Measurements from ENCODE around the gene CHPF.

CHPF gene

DNA sequence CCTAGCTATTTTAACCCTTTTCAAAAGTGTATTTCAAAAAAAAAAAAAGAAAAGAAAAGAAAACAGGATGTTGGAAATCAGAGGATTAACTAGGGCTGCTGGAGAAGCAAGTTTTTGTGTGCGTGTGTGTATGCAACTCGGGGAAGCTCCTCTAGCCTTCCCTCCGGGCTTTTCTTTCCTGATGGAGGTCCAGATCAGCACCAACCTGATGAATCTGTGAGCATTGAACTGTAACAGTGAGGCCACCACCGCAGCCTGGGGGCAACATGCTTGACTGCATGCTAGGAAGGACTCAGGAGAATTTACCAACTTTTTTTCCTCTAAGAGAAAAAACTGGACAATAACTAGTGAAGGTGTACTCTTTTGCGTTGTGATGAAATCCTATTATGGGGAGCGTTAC lies 25.4 kb upstream of the CHPF start:
- WGBS (ENCODE audit: extremely low coverage, insufficient coverage, insufficient read length) = no CpG with 5 or more reads among the region's 6 CpGs
- no peak overlapping the region for H2BK12ac ChIP-seq (ENCODE audit: low read length)
- H3K9ac ChIP-seq (ENCODE audit: low read length) = no peak overlapping the region

GRCh38 chr2:219567791-219568361 lies 24.3 kb upstream of the CHPF start:
- no peak overlapping the region for H3K27ac ChIP-seq (ENCODE audit: low read depth, low read length)
- no peak overlapping the region for H2BK12ac ChIP-seq (ENCODE audit: low read length)
- no peak overlapping the region for H3K23ac ChIP-seq (ENCODE audit: low read length)
- H4K8ac ChIP-seq (ENCODE audit: low read depth, low read length) = no peak overlapping the region
- peaks cover 3% of the 10 kb centered on the region for H3K9me3 ChIP-seq (ENCODE audit: insufficient read depth, low read depth, low read length)
- no CpG with 5 or more reads among the region's 35 CpGs for WGBS (ENCODE audit: extremely low coverage, insufficient coverage, insufficient read length)
- no peak overlapping the region for H3K4me2 ChIP-seq (ENCODE audit: low read length)
- peaks cover 14 to 29% of the 10 kb centered on the region in 2 experiments for H3K4me1 ChIP-seq (ENCODE audit: control insufficient read depth in 1 of 2, insufficient read depth in 2 of 2, low read length in 2 of 2)
- peak overlapping the region; percentile 45 for H3K4me3 ChIP-seq (ENCODE audit: low read depth, low read length)
- H3K79me1 ChIP-seq (ENCODE audit: low read length) = peaks cover 33% of the 10 kb centered on the region
- peaks cover 51 to 57% of the 10 kb centered on the region in 2 experiments for H3K36me3 ChIP-seq (ENCODE audit: control insufficient read depth in 1 of 2, insufficient read depth in 2 of 2, low read length in 2 of 2)
- H2AK5ac ChIP-seq (ENCODE audit: low read length) = no peak overlapping the region
- H3K79me2 ChIP-seq (ENCODE audit: control insufficient read depth, insufficient read depth, low read length, poor library complexity) = peaks cover 16% of the 10 kb centered on the region
- no peak overlapping the region for H2AFZ ChIP-seq (ENCODE audit: insufficient read depth, low read length, poor library complexity)
- no peak overlapping the region for H2BK120ac ChIP-seq (ENCODE audit: insufficient read depth, low read length, poor library complexity)
- H4K91ac ChIP-seq (ENCODE audit: low read depth, low read length) = peak overlapping the region; percentile 6
- no peak overlapping the region for H4K12ac ChIP-seq (ENCODE audit: low read depth, low read length)
- H3K18ac ChIP-seq (ENCODE audit: low read length) = peak overlapping the region; percentile 9
- H3K9ac ChIP-seq (ENCODE audit: low read length) = no peak overlapping the region
- H3K14ac ChIP-seq (ENCODE audit: low read length) = no peak overlapping the region
- no peak overlapping the region for H2BK5ac ChIP-seq (ENCODE audit: low read depth, low read length, poor library complexity)
- H3K4ac ChIP-seq (ENCODE audit: low read depth, low read length) = no peak overlapping the region
- peak; percentile 33 to 63 for DNase-seq
- no peaks in the 10 kb centered on the region for H3K27me3 ChIP-seq (ENCODE audit: insufficient read depth, low read length)

More for the DNA sequence above, 25.4 kb upstream of the CHPF start:
- H2AFZ ChIP-seq (ENCODE audit: insufficient read depth, low read length, poor library complexity) = no peak overlapping the region
- H3K27ac ChIP-seq (ENCODE audit: low read depth, low read length) = peak overlapping the region; percentile 99
- H2BK5ac ChIP-seq (ENCODE audit: low read depth, low read length, poor library complexity) = no peak overlapping the region
- H3K18ac ChIP-seq (ENCODE audit: low read length) = no peak overlapping the region
- no peak overlapping the region for H3K23ac ChIP-seq (ENCODE audit: low read length)
- no peak overlapping the region for H3K4ac ChIP-seq (ENCODE audit: low read depth, low read length)
- no peak overlapping the region for H2BK120ac ChIP-seq (ENCODE audit: insufficient read depth, low read length, poor library complexity)
- H3K4me1 ChIP-seq (ENCODE audit: control insufficient read depth in 1 of 2, insufficient read depth in 2 of 2, low read length in 2 of 2) = peaks cover 17 to 33% of the 10 kb centered on the region in 2 experiments
- H2AK5ac ChIP-seq (ENCODE audit: low read length) = no peak overlapping the region
- no peak overlapping the region for H3K14ac ChIP-seq (ENCODE audit: low read length)
- H4K91ac ChIP-seq (ENCODE audit: low read depth, low read length) = no peak overlapping the region
- H3K4me2 ChIP-seq (ENCODE audit: low read length) = peak overlapping the region; percentile 84
- no peak overlapping the region for H4K8ac ChIP-seq (ENCODE audit: low read depth, low read length)
- H3K79me1 ChIP-seq (ENCODE audit: low read length) = peaks cover 36% of the 10 kb centered on the region
- H4K12ac ChIP-seq (ENCODE audit: low read depth, low read length) = no peak overlapping the region
- H3K9me3 ChIP-seq (ENCODE audit: insufficient read depth, low read depth, low read length) = peaks cover 3% of the 10 kb centered on the region
- H3K27me3 ChIP-seq (ENCODE audit: insufficient read depth, low read length) = no peaks in the 10 kb centered on the region
- DNase-seq = peak; percentile 90 to 91
- no peak overlapping the region for H3K4me3 ChIP-seq (ENCODE audit: low read depth, low read length)
- H3K36me3 ChIP-seq (ENCODE audit: control insufficient read depth in 1 of 2, insufficient read depth in 2 of 2, low read length in 2 of 2) = peaks cover 40 to 46% of the 10 kb centered on the region in 2 experiments
- H3K79me2 ChIP-seq (ENCODE audit: control insufficient read depth, insufficient read depth, low read length, poor library complexity) = peaks cover 16% of the 10 kb centered on the region

DNA sequence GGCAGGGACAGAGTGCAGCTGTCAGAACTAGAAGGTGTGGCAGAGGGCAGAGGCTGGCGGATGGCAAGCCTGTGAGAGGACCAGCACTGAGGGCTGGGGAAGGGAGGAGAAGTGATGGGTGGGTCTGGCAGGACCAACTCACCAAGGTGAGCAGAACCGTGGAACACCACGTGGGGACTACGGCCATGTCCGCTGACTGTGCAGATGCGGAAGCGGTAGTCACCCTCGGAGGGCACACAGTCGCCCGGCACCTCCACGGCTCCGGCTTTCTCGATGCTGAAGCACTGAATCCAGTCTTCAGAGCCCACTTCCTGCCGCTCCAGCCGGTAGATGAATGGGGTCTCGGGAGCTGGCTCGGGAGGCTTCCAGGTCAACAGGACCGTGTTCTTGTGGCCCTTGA lies 23.5 kb upstream of the CHPF start:
- Histone ChIP-seq H3K27ac (ENCODE audit: low read depth, low read length) (no peak overlapping the region), H3K4ac (ENCODE audit: low read depth, low read length) (no peak overlapping the region), H2AK5ac (ENCODE audit: low read length) (no peak overlapping the region), H3K27me3 (ENCODE audit: insufficient read depth, low read length) (no peaks in the 10 kb centered on the region), H3K18ac (ENCODE audit: low read length) (no peak overlapping the region), H4K12ac (ENCODE audit: low read depth, low read length) (no peak overlapping the region), H4K91ac (ENCODE audit: low read depth, low read length) (no peak overlapping the region), H3K9me3 (ENCODE audit: insufficient read depth, low read depth, low read length) (peaks cover 3% of the 10 kb centered on the region), H3K23ac (ENCODE audit: low read length) (no peak overlapping the region), H4K8ac (ENCODE audit: low read depth, low read length) (no peak overlapping the region), H3K4me1 (ENCODE audit: control insufficient read depth in 1 of 2, insufficient read depth in 2 of 2, low read length in 2 of 2) (peaks cover 15 to 28% of the 10 kb centered on the region in 2 experiments), H2AFZ (ENCODE audit: insufficient read depth, low read length, poor library complexity) (no peak overlapping the region), H3K9ac (ENCODE audit: low read length) (no peak overlapping the region), H3K36me3 (ENCODE audit: control insufficient read depth in 1 of 2, insufficient read depth in 2 of 2, low read length in 2 of 2) (peaks cover 59 to 65% of the 10 kb centered on the region in 2 experiments), H3K14ac (ENCODE audit: low read length) (no peak overlapping the region), H3K79me1 (ENCODE audit: low read length) (peaks cover 25% of the 10 kb centered on the region), H3K4me3 (ENCODE audit: low read depth, low read length) (peak overlapping the region; percentile 6), H2BK5ac (ENCODE audit: low read depth, low read length, poor library complexity) (no peak overlapping the region), H2BK120ac (ENCODE audit: insufficient read depth, low read length, poor library complexity) (no peak overlapping the region), H3K4me2 (ENCODE audit: low read length) (no peak overlapping the region), H3K79me2 (ENCODE audit: control insufficient read depth, insufficient read depth, low read length, poor library complexity) (peaks cover 12% of the 10 kb centered on the region), H2BK12ac (ENCODE audit: low read length) (no peak overlapping the region)
- no CpG with 5 or more reads among the region's 18 CpGs for WGBS (ENCODE audit: extremely low coverage, insufficient coverage, insufficient read length)
- DNase-seq = no peak

DNA sequence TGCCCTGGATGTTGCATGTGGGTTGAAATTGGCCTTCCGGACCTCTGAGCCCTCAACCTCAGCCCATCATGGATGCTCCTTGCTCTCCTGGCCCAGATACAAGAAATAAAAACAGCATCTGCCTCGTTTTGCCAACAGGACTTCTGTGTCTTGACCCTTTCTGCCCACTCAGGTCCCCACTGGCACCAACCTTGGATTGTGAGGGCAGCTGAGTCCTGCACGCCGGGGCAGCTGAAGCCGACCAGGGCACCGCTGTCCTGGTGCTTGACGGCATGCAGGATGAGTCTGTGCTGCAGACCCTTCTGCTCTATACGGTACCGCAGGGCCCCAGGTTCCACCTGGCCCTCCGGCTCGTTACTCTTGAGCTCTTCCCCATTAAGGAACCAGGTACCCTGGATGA lies 23.0 kb upstream of the CHPF start:
- Histone ChIP-seq H3K9ac (ENCODE audit: low read length) (no peak overlapping the region), H3K9me3 (ENCODE audit: insufficient read depth, low read depth, low read length) (peaks cover 3% of the 10 kb centered on the region), H3K27ac (ENCODE audit: low read depth, low read length) (no peak overlapping the region), H4K91ac (ENCODE audit: low read depth, low read length) (no peak overlapping the region), H3K14ac (ENCODE audit: low read length) (no peak overlapping the region), H2BK5ac (ENCODE audit: low read depth, low read length, poor library complexity) (no peak overlapping the region), H2BK120ac (ENCODE audit: insufficient read depth, low read length, poor library complexity) (no peak overlapping the region), H2AFZ (ENCODE audit: insufficient read depth, low read length, poor library complexity) (no peak overlapping the region), H2AK5ac (ENCODE audit: low read length) (no peak overlapping the region), H3K36me3 (ENCODE audit: control insufficient read depth in 1 of 2, insufficient read depth in 2 of 2, low read length in 2 of 2) (peaks cover 64 to 69% of the 10 kb centered on the region in 2 experiments), H3K4me1 (ENCODE audit: control insufficient read depth in 1 of 2, insufficient read depth in 2 of 2, low read length in 2 of 2) (peaks cover 19 to 28% of the 10 kb centered on the region in 2 experiments), H3K4me3 (ENCODE audit: low read depth, low read length) (peak overlapping the region; percentile 6), H3K79me2 (ENCODE audit: control insufficient read depth, insufficient read depth, low read length, poor library complexity) (peaks cover 12% of the 10 kb centered on the region), H3K79me1 (ENCODE audit: low read length) (peaks cover 23% of the 10 kb centered on the region), H2BK12ac (ENCODE audit: low read length) (no peak overlapping the region), H4K12ac (ENCODE audit: low read depth, low read length) (no peak overlapping the region), H3K27me3 (ENCODE audit: insufficient read depth, low read length) (no peaks in the 10 kb centered on the region), H3K4ac (ENCODE audit: low read depth, low read length) (no peak overlapping the region), H4K8ac (ENCODE audit: low read depth, low read length) (no peak overlapping the region), H3K18ac (ENCODE audit: low read length) (no peak overlapping the region), H3K23ac (ENCODE audit: low read length) (no peak overlapping the region), H3K4me2 (ENCODE audit: low read length) (no peak overlapping the region)
- no peak for DNase-seq
- no CpG with 5 or more reads among the region's 11 CpGs for WGBS (ENCODE audit: extremely low coverage, insufficient coverage, insufficient read length)
